Activated CD8-positive, alpha-beta T cell treated with anti-CD3 and anti-CD28 coated beads, Interleukin-2, amount 10 ng/mL, durations not matched to agents 7 days and 5 days (primary cell): ENCODE results near the gene AKR1D1. TPM values are rescaled to one million over a fixed set of nuclear protein-coding genes. Genes with fewer than 3 reads are reported as not detected.
"Not testable (repeated sequence)": the region's sequence is repeated elsewhere in the genome, so short reads cannot be mapped to it uniquely, and the experiment has no call there.

Experiments used
- ATAC-seq: fragments of 150-1000 bp; cut with Tn5 transposase; one replicate; pipeline ENCODE4 v1.10.0; 2021; ENCODE audit warnings: moderate library complexity
- CTCF ChIA-PET: fragments of 350-600 bp; sonication (Branson Sonifier 250); formaldehyde crosslinking; loops from one replicate; lab custom pipeline; 2021; ENCODE audit warnings: antibody characterized with exemption; lab: Charles Lee
- POLR2A ChIA-PET: fragments of 350-600 bp; sonication (Branson Sonifier 250); formaldehyde crosslinking; loops from one replicate; lab custom pipeline; 2021; ENCODE audit warnings: antibody characterized with exemption; lab: Charles Lee
- DNase-seq: peaks from one replicate; pipeline ENCODE4 v3.0.0-alpha.2; 2020
- H3K27ac Mint-ChIP-seq: one replicate; pipeline ENCODE4 v1.8.0; 2021; ENCODE audit warnings: mild to moderate bottlenecking, mixed read lengths
- H3K27me3 Mint-ChIP-seq: one replicate; pipeline ENCODE4 v1.8.0; 2021; ENCODE audit warnings: low read depth, mixed read lengths
- H3K36me3 Mint-ChIP-seq: one replicate; pipeline ENCODE4 v1.8.0; 2021; ENCODE audit warnings: low read depth, mixed read lengths
- H3K4me1 Mint-ChIP-seq: one replicate; pipeline ENCODE4 v1.8.0; 2021; ENCODE audit warnings: low read depth, mixed read lengths
- H3K4me3 Mint-ChIP-seq: one replicate; pipeline ENCODE4 v1.8.0; 2021; ENCODE audit warnings: mild to moderate bottlenecking, mixed read lengths
- H3K9me3 Mint-ChIP-seq: one replicate; pipeline ENCODE4 v1.8.0; 2022; ENCODE audit warnings: mixed read lengths; ENCODE audit not compliant: insufficient read depth
- total RNA-seq, 2 experiments: library from RNA; stranded (reverse); gene quantifications; one replicate each; pipeline ENCODE4 v1.2.3, GENCODE V29; 2021

Gene AKR1D1
- total RNA-seq, 2 experiments from 2014 or later: not detected

GRCh38 chr7:138075350-138075749 lies 909 bp upstream of the AKR1D1 start:
- no peak overlapping the region for H3K4me3 Mint-ChIP-seq
- H3K36me3 Mint-ChIP-seq: no peaks in the 10 kb centered on the region
- peaks cover 4% of the 10 kb centered on the region for H3K27me3 Mint-ChIP-seq
- ChIA-PET POLR2A (no interaction called here), CTCF (no interaction called here)
- ATAC-seq (no peak), DNase-seq (no peak)
- H3K27ac Mint-ChIP-seq: no peak overlapping the region
- H3K4me1 Mint-ChIP-seq: no peaks in the 10 kb centered on the region
- no peaks in the 10 kb centered on the region for H3K9me3 Mint-ChIP-seq

GRCh38 chr7:138075786-138076185 lies 473 bp upstream of the AKR1D1 start:
- H3K4me3 Mint-ChIP-seq, DNase-seq, H3K27me3 Mint-ChIP-seq, H3K9me3 Mint-ChIP-seq, H3K36me3 Mint-ChIP-seq, H3K4me1 Mint-ChIP-seq, POLR2A ChIA-PET, H3K27ac Mint-ChIP-seq, CTCF ChIA-PET, ATAC-seq: not testable (repeated sequence)

- Mint-ChIP-seq H3K4me3 (no peak overlapping the region), H3K27me3 (peaks cover 2% of the 10 kb centered on the region), H3K27ac (no peak overlapping the region), H3K4me1 (no peaks in the 10 kb centered on the region), H3K36me3 (no peaks in the 10 kb centered on the region), H3K9me3 (no peaks in the 10 kb centered on the region)
- CTCF ChIA-PET: interaction anchor here (0.6 kb wide), 1 partner anchor 175 kb away, joined by 3 read pairs; no protein-coding TSS in a partner anchor
- POLR2A ChIA-PET: no interaction called here
- ATAC-seq (no peak), DNase-seq (no peak)
Observed at GRCh38 chr7:138077809-138078208, 1.6 kb downstream of the AKR1D1 start.

- CTCF ChIA-PET: no interaction called here
- H3K4me3 Mint-ChIP-seq: no peak overlapping the region
- H3K27me3 Mint-ChIP-seq: peaks cover 2% of the 10 kb centered on the region
Observed at GRCh38 chr7:138079137-138079536, 2.9 kb downstream of the AKR1D1 start.

GRCh38 chr7:138081868-138082267 lies 5.6 kb downstream of the AKR1D1 start:
- H3K36me3 Mint-ChIP-seq: no peaks in the 10 kb centered on the region
- no peak overlapping the region for H3K4me3 Mint-ChIP-seq
- H3K27me3 Mint-ChIP-seq: peaks cover 4% of the 10 kb centered on the region
- H3K27ac Mint-ChIP-seq: no peak overlapping the region
- H3K4me1 Mint-ChIP-seq: no peaks in the 10 kb centered on the region
- no peaks in the 10 kb centered on the region for H3K9me3 Mint-ChIP-seq
- ChIA-PET POLR2A (no interaction called here), CTCF (no interaction called here)
- ATAC-seq: no peak
- DNase-seq: no peak

More at GRCh38 chr7:138079137-138079536, 2.9 kb downstream of the AKR1D1 start:
- ATAC-seq: no peak
- Mint-ChIP-seq H3K4me1 (no peaks in the 10 kb centered on the region), H3K27ac (no peak overlapping the region), H3K9me3 (no peaks in the 10 kb centered on the region), H3K36me3 (no peaks in the 10 kb centered on the region)
- no peak for DNase-seq
- POLR2A ChIA-PET: no interaction called here

GRCh38 chr7:138083859-138084258 lies 7.6 kb downstream of the AKR1D1 start:
- H3K9me3 Mint-ChIP-seq: no peaks in the 10 kb centered on the region
- DNase-seq: no peak
- H3K27me3 Mint-ChIP-seq: peaks cover 4% of the 10 kb centered on the region
- ChIA-PET CTCF (no interaction called here), POLR2A (no interaction called here)
- H3K36me3 Mint-ChIP-seq: no peaks in the 10 kb centered on the region
- no peak overlapping the region for H3K27ac Mint-ChIP-seq
- no peak overlapping the region for H3K4me3 Mint-ChIP-seq
- no peaks in the 10 kb centered on the region for H3K4me1 Mint-ChIP-seq
- ATAC-seq: no peak

- no peaks in the 10 kb centered on the region for H3K9me3 Mint-ChIP-seq
- H3K27ac Mint-ChIP-seq: no peak overlapping the region
- ChIA-PET CTCF (no interaction called here), POLR2A (no interaction called here)
- DNase-seq (no peak), ATAC-seq (no peak)
- H3K4me3 Mint-ChIP-seq: no peak overlapping the region
- no peaks in the 10 kb centered on the region for H3K36me3 Mint-ChIP-seq
- H3K27me3 Mint-ChIP-seq: peaks cover 4% of the 10 kb centered on the region
- H3K4me1 Mint-ChIP-seq: no peaks in the 10 kb centered on the region
Observed at GRCh38 chr7:138086563-138087270, 10.5 kb downstream of the AKR1D1 start.

GRCh38 chr7:138089080-138089901 lies 13.0 kb downstream of the AKR1D1 start:
- Mint-ChIP-seq H3K4me3 (no peak overlapping the region), H3K9me3 (no peaks in the 10 kb centered on the region), H3K27ac (no peak overlapping the region), H3K4me1 (no peaks in the 10 kb centered on the region), H3K27me3 (peaks cover 1% of the 10 kb centered on the region), H3K36me3 (no peaks in the 10 kb centered on the region)
- DNase-seq (no peak), ATAC-seq (no peak)
- ChIA-PET POLR2A (no interaction called here), CTCF (no interaction called here)

- ChIA-PET CTCF (no interaction called here), POLR2A (no interaction called here)
- H3K4me3 Mint-ChIP-seq: no peak overlapping the region
- DNase-seq (no peak), ATAC-seq (no peak)
- no peaks in the 10 kb centered on the region for H3K9me3 Mint-ChIP-seq
- peaks cover 1% of the 10 kb centered on the region for H3K27me3 Mint-ChIP-seq
- H3K36me3 Mint-ChIP-seq: no peaks in the 10 kb centered on the region
- H3K27ac Mint-ChIP-seq: no peak overlapping the region
- H3K4me1 Mint-ChIP-seq: no peaks in the 10 kb centered on the region
Observed at GRCh38 chr7:138091032-138091431, 14.8 kb downstream of the AKR1D1 start.

GRCh38 chr7:138091840-138092239 lies 15.6 kb downstream of the AKR1D1 start:
- ATAC-seq, H3K9me3 Mint-ChIP-seq, POLR2A ChIA-PET, H3K27me3 Mint-ChIP-seq, H3K4me3 Mint-ChIP-seq, H3K36me3 Mint-ChIP-seq, DNase-seq, CTCF ChIA-PET, H3K27ac Mint-ChIP-seq, H3K4me1 Mint-ChIP-seq: not testable (repeated sequence)

- no peak for ATAC-seq
- H3K36me3 Mint-ChIP-seq: no peaks in the 10 kb centered on the region
- H3K27ac Mint-ChIP-seq: no peak overlapping the region
- no peak for DNase-seq
- H3K27me3 Mint-ChIP-seq: peaks cover 2% of the 10 kb centered on the region
- no peak overlapping the region for H3K4me3 Mint-ChIP-seq
- H3K9me3 Mint-ChIP-seq: no peaks in the 10 kb centered on the region
- no peaks in the 10 kb centered on the region for H3K4me1 Mint-ChIP-seq
- CTCF ChIA-PET: no interaction called here
- POLR2A ChIA-PET: no interaction called here
Observed at GRCh38 chr7:138092486-138093028, 16.3 kb downstream of the AKR1D1 start.
